Measurements from ENCODE around the gene TMEM203.

Gene TMEM203

GRCh38 chr9:137251490-137252268, 46.2 kb upstream of the TMEM203 start:
- TF ChIP-seq, protein P1, sequence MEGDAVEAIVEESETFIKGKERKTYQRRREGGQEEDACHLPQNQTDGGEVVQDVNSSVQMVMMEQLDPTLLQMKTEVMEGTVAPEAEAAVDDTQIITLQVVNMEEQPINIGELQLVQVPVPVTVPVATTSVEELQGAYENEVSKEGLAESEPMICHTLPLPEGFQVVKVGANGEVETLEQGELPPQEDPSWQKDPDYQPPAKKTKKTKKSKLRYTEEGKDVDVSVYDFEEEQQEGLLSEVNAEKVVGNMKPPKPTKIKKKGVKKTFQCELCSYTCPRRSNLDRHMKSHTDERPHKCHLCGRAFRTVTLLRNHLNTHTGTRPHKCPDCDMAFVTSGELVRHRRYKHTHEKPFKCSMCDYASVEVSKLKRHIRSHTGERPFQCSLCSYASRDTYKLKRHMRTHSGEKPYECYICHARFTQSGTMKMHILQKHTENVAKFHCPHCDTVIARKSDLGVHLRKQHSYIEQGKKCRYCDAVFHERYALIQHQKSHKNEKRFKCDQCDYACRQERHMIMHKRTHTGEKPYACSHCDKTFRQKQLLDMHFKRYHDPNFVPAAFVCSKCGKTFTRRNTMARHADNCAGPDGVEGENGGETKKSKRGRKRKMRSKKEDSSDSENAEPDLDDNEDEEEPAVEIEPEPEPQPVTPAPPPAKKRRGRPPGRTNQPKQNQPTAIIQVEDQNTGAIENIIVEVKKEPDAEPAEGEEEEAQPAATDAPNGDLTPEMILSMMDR (IDR thresholded peaks at IDR 0.05; ENCODE audit: insufficient read depth, low read length, poor library complexity, severe bottlenecking): no peak
- peaks cover under 1% of the 10 kb centered on the region; the same call in 1 of the 2 replicates for H3K36me3 ChIP-seq (ENCODE audit: control insufficient read depth, insufficient read depth, low read length)
- DNase-seq (ENCODE audit: extremely low read depth, insufficient read length): no peak
- no peak overlapping the region for H3K4me3 ChIP-seq (replicated peaks; ENCODE audit: low read depth, low read length)
- no peaks in the 10 kb centered on the region for H3K27me3 ChIP-seq (replicated peaks; ENCODE audit: control insufficient read depth, insufficient read depth, low read length)

DNA sequence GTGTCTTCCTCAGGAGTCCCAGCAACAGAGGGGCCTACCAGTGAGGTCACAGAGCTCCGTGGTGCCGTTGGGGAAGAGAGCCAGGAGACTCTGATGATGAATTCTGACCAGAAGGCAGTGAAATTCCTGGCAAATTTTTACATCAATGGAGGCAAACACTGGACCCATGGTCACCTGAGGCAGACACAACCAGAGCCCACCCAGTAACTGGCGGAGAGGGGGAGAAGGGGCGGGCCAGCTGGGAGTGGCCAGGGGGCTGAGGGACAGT, 45.7 kb upstream of the TMEM203 start, which contains the start of gene STPG3:
STPG3 (plus strand) TSS at position 93 of the 268 bp plus-strand sequence; CDS start at position 94, 1 bp downstream.
- TF ChIP-seq, protein P1 (IDR thresholded peaks at IDR 0.05; ENCODE audit: insufficient read depth, low read length, poor library complexity, severe bottlenecking): no peak
- no peaks in the 10 kb centered on the region for H3K36me3 ChIP-seq (ENCODE audit: control insufficient read depth, insufficient read depth, low read length)
- H3K4me3 ChIP-seq (replicated peaks; ENCODE audit: low read depth, low read length): no peak within 1 kb of the TSS
- DNase-seq (ENCODE audit: extremely low read depth, insufficient read length): no peak
- no peaks in the 10 kb centered on the region for H3K27me3 ChIP-seq (replicated peaks; ENCODE audit: control insufficient read depth, insufficient read depth, low read length)

DNA sequence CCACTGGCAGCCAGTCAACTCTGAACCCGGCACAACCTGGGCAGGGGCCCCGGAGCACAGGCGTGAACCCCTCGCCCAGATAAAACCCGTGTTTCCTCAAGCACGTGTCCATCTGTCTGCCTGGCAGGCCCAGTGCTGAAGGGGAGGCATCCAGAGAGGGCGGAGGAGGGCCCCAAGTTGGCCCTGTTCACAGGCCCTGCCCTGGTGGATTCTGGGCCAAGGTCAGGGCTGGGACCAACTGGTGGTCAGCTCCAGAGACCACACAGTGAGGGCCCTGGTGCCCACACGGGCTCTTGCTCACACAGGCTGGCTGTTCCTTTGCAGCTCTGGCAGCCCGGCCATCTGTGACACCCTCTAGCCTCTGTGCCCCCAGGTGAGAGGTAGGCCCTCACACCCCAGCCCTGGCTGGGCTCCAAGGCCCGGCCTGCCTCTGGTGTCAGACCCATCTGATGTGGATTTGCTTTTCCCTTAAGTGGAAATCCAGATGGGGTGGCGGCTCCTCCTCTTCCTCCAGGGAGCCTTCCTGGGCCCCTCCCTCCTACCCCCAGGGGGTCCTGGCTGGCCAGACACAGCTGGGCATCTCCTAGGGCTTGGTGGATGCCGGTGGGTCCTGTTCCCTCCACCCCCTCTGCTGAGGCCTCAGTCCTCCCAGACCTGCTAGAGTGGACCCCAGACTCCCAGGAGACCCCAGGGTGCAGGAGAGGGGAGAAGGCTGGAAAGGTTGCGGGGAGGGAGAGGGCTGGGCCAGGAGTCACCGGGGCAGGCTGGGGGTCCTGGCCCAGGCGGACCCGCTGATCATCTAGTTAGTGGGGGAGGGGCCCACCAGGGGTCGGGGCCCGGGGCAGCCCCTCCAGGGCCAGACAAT, 45.1 kb upstream of the TMEM203 start:
- Histone ChIP-seq H3K36me3 (ENCODE audit: control insufficient read depth, insufficient read depth, low read length) (no peaks in the 10 kb centered on the region), H3K4me3 (replicated peaks; ENCODE audit: low read depth, low read length) (no peak overlapping the region), H3K27me3 (replicated peaks; ENCODE audit: control insufficient read depth, insufficient read depth, low read length) (no peaks in the 10 kb centered on the region)
- DNase-seq (ENCODE audit: extremely low read depth, insufficient read length): no peak
- TF ChIP-seq, protein P1 (IDR thresholded peaks at IDR 0.05; ENCODE audit: insufficient read depth, low read length, poor library complexity, severe bottlenecking): no peak

- no peak for DNase-seq (ENCODE audit: extremely low read depth, insufficient read length)
- Histone ChIP-seq H3K36me3 (ENCODE audit: control insufficient read depth, insufficient read depth, low read length) (peaks cover 9% of the 10 kb centered on the region), H3K4me3 (replicated peaks; ENCODE audit: low read depth, low read length) (no peak overlapping the region), H3K27me3 (replicated peaks; ENCODE audit: control insufficient read depth, insufficient read depth, low read length) (no peaks in the 10 kb centered on the region)
- TF ChIP-seq, protein P1 (IDR thresholded peaks at IDR 0.05; ENCODE audit: insufficient read depth, low read length, poor library complexity, severe bottlenecking): no peak
These were observed 42.4 kb upstream of the TMEM203 start for GRCh38 chr9:137247916-137248175.

DNA sequence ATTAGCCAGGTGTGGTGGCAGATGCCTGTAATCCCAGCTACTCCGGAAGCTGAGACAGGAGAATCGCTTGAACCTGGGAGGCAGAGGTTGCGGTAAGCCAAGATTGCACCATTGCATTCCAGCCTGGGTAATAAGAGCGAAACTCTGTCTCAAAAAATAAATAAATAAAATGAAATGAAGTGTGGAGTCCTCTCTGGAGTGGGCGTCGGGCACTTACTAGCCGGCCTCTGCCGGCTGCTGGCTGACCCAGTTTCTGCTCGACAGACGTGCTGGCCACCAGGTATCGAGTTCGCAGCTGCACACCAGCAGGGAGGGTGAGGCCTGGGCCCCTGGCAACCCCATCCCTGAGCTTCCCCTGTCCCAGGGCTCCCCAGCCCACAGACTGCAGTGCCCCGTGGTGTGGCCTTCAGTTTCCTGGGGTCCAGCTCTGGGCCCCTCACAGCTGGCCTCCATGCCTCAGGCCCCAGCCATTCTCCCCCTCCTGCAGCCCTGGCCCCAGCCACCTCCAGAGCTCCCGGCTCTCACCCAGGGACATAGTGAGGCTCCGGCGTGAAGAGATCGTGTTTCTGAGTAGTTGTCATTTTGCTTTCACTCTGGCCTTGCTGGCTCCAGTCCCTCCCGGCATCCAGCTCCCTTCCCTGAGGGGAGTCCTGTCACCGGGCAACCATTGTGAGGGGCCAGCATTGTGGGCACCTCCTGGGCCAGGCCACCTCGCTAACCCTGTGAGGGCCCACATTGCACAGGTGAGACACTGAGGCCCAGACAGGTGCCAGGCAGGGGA, 41.9 kb upstream of the TMEM203 start:
- no peak for DNase-seq (ENCODE audit: extremely low read depth, insufficient read length)
- H3K36me3 ChIP-seq (ENCODE audit: control insufficient read depth, insufficient read depth, low read length): peaks cover 15% of the 10 kb centered on the region
- TF ChIP-seq, protein P1 (IDR thresholded peaks at IDR 0.05; ENCODE audit: insufficient read depth, low read length, poor library complexity, severe bottlenecking): no peak
- H3K4me3 ChIP-seq (replicated peaks; ENCODE audit: low read depth, low read length): no peak overlapping the region
- no peaks in the 10 kb centered on the region for H3K27me3 ChIP-seq (replicated peaks; ENCODE audit: control insufficient read depth, insufficient read depth, low read length)
